Right ventricle myocardium inferior (tissue), 1 donor: Measurements from ENCODE around the gene SUMO2. TPM values are rescaled to one million over a fixed set of nuclear protein-coding genes. Genes with fewer than 3 reads are reported as not detected.
"Not testable (repeated sequence)": the region's sequence is repeated elsewhere in the genome, so short reads cannot be mapped to it uniquely, and the experiment has no call there.

Experiments
- ATAC-seq: fragments of 200-7000 bp; cut with Tn5 transposase; one replicate; pipeline ENCODE4 v1.9.1; 2020; ENCODE audit warnings: mild to moderate bottlenecking, moderate library complexity
- DNase-seq: peaks from one replicate; pipeline ENCODE4 v3.0.0; 2021; ENCODE audit errors: missing footprints
- intact Hi-C: fragments of 100-400 bp; cut with DNase I; formaldehyde crosslinking; loops from one replicate; pipeline ENCODE4 v1.11.0; 2022
- total RNA-seq: library from RNA; stranded (reverse); fragmentation: NEBNext Ultra II Directional; extraction: Animal tissue kit (Norgen Biotek cat#: 25700); gene quantifications from one replicate; pipeline ENCODE4 v1.2.1, GENCODE V29; 2021
- donor health status: DM: no; HTN: yes; CAD: no; lungs with severe emphysema.

SUMO2 gene
- total RNA-seq, 1 donor from 2014 or later, result 217 TPM

DNA sequence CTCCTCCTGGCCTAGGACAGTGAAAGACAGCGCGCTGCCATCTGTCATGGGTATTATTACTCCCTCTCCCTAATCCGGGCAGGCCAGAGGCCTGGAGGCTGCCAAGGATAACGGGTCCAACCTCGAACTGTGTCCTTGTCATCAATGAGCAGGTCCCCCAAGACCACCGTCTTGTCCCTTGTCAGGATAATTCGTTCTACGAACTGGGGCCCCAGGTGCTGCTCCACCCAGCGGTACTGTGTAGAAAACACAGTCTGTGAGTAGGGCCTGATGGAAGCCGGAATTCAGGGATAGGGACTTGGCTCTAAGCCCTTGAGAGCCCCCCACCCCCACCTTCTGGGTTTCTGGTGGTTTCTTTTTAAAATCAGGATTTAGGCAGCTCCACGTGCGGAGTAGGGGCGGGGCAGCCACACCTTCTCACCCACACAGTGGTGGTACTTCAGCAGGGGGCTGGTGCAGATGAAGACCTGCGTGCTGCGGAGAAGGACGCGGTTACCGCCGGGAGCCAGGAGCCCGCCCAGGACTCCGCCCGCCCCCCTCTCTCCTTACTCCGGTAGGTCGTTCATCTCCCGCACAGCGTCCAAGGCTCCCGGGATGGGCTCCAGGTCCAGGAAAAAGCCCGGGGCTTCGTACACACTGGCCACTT lies 52.0 kb downstream of the SUMO2 start:
- no peak for DNase-seq

DNA sequence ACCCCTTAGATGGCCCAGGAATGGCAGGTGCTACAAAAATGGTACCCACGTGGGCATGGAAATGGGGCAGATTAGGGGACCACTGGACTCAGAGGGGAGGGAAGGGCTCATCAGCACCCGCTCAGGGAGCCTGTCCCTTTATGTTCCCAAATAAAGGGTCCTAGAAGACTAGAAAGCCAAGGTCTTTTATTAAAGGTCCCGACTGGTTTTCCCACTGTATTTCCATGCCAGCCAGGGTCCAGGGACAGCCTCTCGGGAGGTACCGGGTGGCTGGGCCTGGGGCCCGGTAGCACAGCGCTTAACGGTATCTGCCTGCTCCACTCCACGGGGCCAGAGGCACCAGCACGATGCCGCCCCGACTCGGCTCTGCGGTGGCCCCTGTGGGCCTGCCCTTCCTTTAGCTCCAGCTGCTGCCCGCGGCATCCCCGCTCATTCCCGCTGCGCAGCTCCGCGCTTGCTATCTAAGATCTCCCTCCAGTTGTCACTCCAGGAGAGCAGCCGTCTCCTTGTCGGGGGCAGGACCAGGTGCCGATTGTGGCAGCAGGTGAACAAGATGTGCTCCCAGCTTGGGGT lies 52.6 kb downstream of the SUMO2 start:
- ATAC-seq (no peak), DNase-seq (no peak)
- intact Hi-C loops, result loop anchor here (2.0 kb wide), 1 partner anchor 15 kb away; no protein-coding TSS in a partner anchor

More for the DNA sequence above, 52.0 kb downstream of the SUMO2 start:
- intact Hi-C loops, result loop anchor here (2.0 kb wide), 1 partner anchor 16 kb away; no protein-coding TSS in a partner anchor
- peak; percentile 46 for ATAC-seq

DNA sequence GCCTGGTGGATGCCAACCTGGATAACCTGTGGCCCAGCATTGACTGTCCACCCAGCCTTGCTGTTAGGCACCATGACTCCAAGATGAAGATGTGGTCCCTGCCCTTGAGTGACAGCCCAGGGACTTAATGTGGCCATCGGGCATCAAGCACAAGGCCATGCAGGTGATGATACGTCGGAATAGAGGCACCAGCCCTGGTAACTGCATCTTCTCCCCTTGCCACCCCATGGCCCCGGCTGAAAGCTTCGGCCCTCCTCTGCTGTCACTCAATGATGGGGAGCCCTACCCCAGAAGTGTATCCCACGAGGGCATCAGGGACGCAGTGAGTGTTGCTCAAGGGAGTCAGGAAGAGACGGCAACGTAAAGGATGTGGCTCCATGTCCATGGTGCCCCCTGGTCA lies 53.2 kb downstream of the SUMO2 start:
- intact Hi-C loops, result no loop called here
- DNase-seq, result no peak

DNA sequence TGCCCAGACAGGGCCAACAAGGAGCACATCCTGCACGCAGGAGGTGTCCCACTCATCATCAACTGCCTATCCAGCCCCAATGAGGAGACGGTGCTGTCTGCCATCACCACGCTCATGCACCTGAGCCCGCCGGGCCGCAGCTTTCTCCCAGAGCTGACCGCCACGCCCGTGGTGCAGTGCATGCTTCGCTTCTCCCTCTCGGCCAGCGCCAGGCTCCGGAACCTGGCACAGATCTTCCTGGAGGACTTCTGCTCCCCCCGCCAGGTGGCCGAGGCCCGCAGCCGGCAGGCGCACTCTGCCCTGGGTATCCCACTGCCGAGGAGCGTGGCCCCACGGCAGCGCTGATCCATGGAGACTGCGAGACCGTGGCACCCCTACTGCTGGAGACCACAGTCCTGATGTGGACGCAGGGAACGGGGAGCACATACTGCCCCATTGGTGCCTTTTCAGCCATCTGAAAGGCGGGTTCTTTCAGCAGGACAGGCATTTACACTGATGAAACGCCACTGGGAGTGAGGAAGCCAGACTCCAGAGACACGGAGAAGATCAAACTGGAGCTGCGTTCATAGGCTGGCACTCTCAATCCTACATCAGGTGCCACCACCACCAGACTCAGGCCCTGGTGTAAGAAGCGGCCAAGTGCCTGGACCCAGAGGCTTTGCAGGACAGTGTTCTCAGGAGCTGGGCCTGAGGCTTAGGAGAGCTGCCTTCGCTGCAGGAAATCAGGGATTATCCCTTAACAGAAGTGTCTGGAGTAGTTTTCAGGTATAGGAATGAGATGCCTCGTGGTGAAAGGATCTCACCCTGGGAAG lies 53.9 kb downstream of the SUMO2 start:
- DNase-seq (no peak), ATAC-seq (no peak)
- intact Hi-C loops, result no loop called here

More for the DNA sequence above, 53.2 kb downstream of the SUMO2 start:
- no peak for ATAC-seq

DNA sequence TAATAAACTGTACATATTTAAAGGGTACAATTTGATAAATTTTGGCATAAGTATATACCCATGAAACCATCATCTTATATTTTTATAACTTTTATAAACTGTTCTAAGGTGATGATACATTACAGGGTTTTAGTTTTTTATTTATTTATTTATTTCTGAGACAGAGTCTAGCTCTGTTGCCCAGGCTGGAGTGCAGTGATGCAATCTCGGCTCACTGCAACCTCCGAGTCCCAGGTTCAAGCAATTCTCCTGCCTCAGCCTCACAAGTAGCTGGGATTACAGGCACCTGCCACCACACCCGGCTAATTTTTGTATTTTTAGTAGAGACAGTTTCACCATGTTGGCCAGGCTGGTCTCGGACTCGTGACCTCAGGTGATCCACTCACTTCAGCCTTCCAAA lies 54.8 kb downstream of the SUMO2 start:
- ATAC-seq, DNase-seq, intact Hi-C loops: not testable (repeated sequence)

DNA sequence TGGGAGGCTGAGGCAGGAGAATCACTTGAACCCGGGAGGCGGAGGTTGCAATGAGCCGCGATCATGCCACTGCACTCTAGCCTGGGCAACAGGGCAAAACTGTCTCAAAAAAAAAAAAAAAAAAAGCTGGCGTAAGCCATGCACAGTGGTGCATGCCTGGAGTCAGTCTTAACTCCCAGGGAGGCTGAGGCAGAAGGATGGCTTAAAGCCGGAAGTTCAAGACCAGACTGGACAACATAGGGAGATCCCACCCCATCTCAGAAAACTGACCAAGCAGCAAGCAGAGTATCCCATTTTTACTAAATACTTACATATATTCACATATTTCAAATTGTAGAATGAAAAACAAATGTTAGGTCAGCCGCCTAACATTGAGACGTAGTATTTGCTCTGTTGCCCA lies 55.8 kb downstream of the SUMO2 start:
- DNase-seq (no peak), ATAC-seq (no peak)
- intact Hi-C loops, result no loop called here

DNA sequence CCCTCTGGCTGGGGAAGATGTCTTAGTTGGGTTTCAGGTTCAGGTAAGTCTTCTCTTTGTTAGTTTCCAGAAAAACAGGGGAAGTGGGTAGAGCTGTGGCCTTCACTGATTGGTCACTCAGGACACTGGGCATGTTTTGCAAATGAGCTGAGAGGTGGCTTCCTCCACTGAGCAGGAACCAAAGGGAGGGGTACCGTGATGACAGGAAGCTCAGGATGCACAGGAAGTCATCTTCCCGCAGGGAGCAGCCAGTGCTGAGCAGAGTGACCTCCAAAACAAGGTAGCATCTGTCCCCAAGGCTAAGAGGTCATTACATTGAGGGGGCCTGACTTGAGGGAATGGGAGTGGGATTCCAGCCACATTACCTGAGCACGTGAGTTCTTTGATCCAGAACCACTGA lies 56.8 kb downstream of the SUMO2 start:
- no peak for ATAC-seq
- intact Hi-C loops, result no loop called here
- no peak for DNase-seq

DNA sequence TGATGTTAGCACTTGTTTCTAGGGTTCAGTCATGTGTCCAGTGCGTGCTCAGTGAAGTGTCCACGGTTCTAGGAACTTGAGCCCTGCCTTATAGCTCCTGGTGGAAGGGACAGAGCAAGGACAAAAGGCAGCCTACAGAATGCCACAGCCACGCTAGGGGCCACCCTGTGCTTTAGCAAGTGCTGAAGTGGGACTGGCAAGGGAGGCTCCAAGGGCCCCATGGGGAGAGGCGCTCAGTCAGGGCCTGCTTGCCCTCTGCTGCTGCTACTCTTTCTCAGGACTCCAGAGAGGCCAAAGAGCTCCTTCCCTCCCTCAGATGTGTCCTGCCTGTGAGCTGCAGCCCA lies 58.0 kb downstream of the SUMO2 start:
- DNase-seq (no peak), ATAC-seq (no peak)
- intact Hi-C loops, result no loop called here

DNA sequence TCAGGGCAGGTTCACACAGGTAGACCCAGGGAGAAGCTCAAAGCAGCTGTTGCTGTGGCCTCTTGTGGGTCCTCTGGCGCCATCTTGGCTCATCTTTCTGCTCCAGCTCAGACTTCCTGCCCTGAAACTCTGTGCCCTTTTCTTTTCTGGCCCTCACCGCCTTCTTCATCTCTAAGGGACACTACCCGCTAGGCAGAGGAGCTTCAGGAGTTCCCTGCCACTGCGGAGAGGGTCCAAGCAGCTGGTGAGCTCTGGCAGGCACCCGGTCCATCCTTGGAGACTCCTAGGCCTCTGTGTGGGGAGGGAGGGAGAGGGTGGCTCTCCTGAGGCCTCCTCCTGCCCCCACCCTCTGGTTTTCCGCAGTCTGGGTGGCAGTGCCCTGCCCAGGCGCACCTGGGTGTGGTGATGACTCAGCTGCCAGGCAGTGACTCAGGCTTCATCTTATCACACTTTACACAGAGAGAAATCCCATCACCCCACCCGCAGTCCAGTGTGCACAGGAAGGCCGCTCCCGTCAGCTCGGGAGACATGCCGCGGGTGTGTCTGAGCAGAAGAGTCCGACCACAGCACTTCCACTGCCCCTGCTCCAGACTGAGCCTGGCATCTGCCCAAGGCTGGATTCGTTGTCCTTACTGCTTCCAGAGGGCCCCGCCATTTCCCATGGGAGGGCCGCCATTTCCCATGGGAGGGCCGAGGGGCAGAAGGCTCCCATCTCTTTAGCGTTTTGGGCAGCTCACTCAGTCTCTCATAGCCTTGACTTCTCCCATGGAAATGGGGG lies 58.5 kb downstream of the SUMO2 start:
- peak; percentile 35 for ATAC-seq
- intact Hi-C loops, result no loop called here
- DNase-seq, result peak; percentile 83

DNA sequence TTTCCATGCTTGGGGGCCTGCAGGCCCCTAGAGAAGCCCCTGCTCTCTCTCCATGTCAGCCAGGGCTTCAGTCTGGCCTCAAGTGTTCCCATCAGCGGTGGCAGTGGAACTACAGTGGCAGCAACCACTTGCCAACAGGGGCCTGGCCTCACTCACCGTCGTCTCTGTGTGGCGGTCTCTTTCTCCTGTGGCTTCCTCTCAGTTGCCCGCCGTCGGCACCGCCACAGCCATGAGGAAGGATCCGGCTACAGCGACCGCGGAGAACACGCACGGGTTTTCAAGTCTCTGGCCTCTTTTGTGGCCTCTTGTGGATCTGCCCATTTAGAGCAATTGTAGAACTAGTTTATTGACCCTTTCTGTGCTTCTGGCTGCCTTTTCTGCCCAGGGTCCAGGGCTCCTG lies 64.5 kb downstream of the SUMO2 start:
- intact Hi-C loops, result no loop called here
- ATAC-seq, result no peak
- no peak for DNase-seq

DNA sequence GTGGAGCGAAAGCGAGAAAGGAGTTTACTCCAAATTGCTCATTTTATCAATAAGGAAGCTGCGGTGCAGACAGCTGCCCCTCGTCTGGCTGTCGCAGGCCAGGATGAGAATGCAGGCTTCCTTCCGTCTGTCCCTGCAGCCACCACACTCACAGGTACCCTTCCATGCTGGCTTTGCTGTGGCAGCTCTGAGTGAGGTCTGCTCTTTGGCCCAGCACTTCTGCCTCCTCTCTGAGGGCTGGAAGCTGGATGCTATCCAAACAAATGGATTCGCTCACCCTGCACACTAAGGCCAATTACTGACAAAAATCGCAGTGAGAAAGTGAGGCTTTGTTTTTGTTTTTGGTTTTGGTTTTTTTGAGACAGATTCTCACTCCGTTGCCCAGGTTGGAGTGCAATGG lies 66.0 kb downstream of the SUMO2 start:
- intact Hi-C loops, result no loop called here
- ATAC-seq, result no peak
- DNase-seq, result no peak

Other genes with a start within 250 kb of the SUMO2 start
- gene OTOP3, start 247.1 kb downstream of the SUMO2 start, total RNA-seq, result not detected
- gene HID1, start 210.2 kb downstream of the SUMO2 start, total RNA-seq, result 8.5 TPM
- gene CDR2L, start 195.3 kb downstream of the SUMO2 start, total RNA-seq, result 22.1 TPM
- 51.4 TPM for gene MRPL58, start 170.3 kb downstream of the SUMO2 start, total RNA-seq
- gene ATP5PD, start 136.0 kb downstream of the SUMO2 start, total RNA-seq, result 863 TPM
- gene KCTD2, start 135.7 kb downstream of the SUMO2 start, total RNA-seq, result 26.7 TPM
- 7.1 TPM for gene SLC16A5, start 95.0 kb downstream of the SUMO2 start, total RNA-seq
- gene ARMC7, start 73.0 kb downstream of the SUMO2 start, total RNA-seq, result 6.4 TPM
- gene NT5C, start 51.2 kb downstream of the SUMO2 start, total RNA-seq, result 24.6 TPM
- 17.1 TPM for gene JPT1, start 28.4 kb downstream of the SUMO2 start, total RNA-seq
- gene NUP85, start 22.7 kb upstream of the SUMO2 start, total RNA-seq, result 28.7 TPM
- 25.1 TPM for gene GGA3, start 78.6 kb upstream of the SUMO2 start, total RNA-seq
- 123 TPM for gene MRPS7, start 78.9 kb upstream of the SUMO2 start, total RNA-seq
- 15.1 TPM for gene MIF4GD, start 88.3 kb upstream of the SUMO2 start, total RNA-seq
- gene SLC25A19, start 106.5 kb upstream of the SUMO2 start, total RNA-seq, result 19.5 TPM
- 59.0 TPM for gene GRB2, start 222.7 kb upstream of the SUMO2 start, total RNA-seq